Mucosa of stomach (tissue), 1 donor: ENCODE measurements around the gene UBFD1.
A peak's percentile ranks its signal among the peaks of the same experiment; 100 is the strongest.
"Not testable (repeated sequence)": the region's sequence is repeated elsewhere in the genome, so short reads cannot be mapped to it uniquely, and the experiment has no call there.

Source experiments
- H3K27me3 ChIP-seq: one replicate; pipeline ENCODE4 v1.7.0; 2013; ENCODE audit warnings: mild to moderate bottlenecking, low read length; ENCODE audit not compliant: control insufficient read depth, insufficient read depth
- H3K36me3 ChIP-seq: one replicate; pipeline ENCODE4 v1.7.0; 2013; ENCODE audit warnings: low read length; ENCODE audit not compliant: control insufficient read depth, insufficient read depth
- H3K4me1 ChIP-seq: one replicate; pipeline ENCODE4 v1.7.0; 2013; ENCODE audit warnings: mild to moderate bottlenecking, low read length; ENCODE audit not compliant: control insufficient read depth, insufficient read depth
- H3K4me3 ChIP-seq: one replicate; pipeline ENCODE4 v1.7.0; 2013; ENCODE audit warnings: low read length
- H3K9ac ChIP-seq: one replicate; pipeline ENCODE4 v1.7.0; 2013; ENCODE audit warnings: mild to moderate bottlenecking, low read length, moderate library complexity
- H3K9me3 ChIP-seq: one replicate; pipeline ENCODE4 v1.7.0; 2013; ENCODE audit warnings: mild to moderate bottlenecking, low read length, moderate library complexity; ENCODE audit not compliant: control insufficient read depth
- donor health status: Pancreatic carcinoma.

The UBFD1 gene

GRCh38 chr16:23556881-23557778 is at the start of gene UBFD1, which contains the start of gene EARS2:
Gene UBFD1 (plus strand): TSS chr16:23557727. CDS start chr16:23557743, 16 bp downstream.
Gene EARS2 (minus strand): TSS chr16:23557350. CDS start chr16:23557343, 7 bp downstream.
- Histone ChIP-seq H3K36me3 (peaks cover 7% of the 10 kb centered on the region), H3K4me1 (peaks cover 13% of the 10 kb centered on the region), H3K4me3 (peak within 1 kb of the TSS; percentile 84), H3K9me3 (no peaks in the 10 kb centered on the region), H3K9ac (peak within 1 kb of the TSS; percentile 71), H3K27me3 (no peaks in the 10 kb centered on the region)

GRCh38 chr16:23508589-23509440 is 48.7 kb upstream of the UBFD1 start:
- Histone ChIP-seq H3K9ac (peak overlapping the region; percentile 71), H3K27me3 (no peaks in the 10 kb centered on the region), H3K4me1 (peaks cover 24% of the 10 kb centered on the region), H3K4me3 (peak overlapping the region; percentile 65), H3K36me3 (no peaks in the 10 kb centered on the region), H3K9me3 (no peaks in the 10 kb centered on the region)

GRCh38 chr16:23509441-23509754 is 48.1 kb upstream of the UBFD1 start:
- no peaks in the 10 kb centered on the region for H3K27me3 ChIP-seq
- H3K9ac ChIP-seq, result peak overlapping the region; percentile 71
- peaks cover 21% of the 10 kb centered on the region for H3K4me1 ChIP-seq
- H3K36me3 ChIP-seq, result no peaks in the 10 kb centered on the region
- peak overlapping the region; percentile 65 for H3K4me3 ChIP-seq
- no peaks in the 10 kb centered on the region for H3K9me3 ChIP-seq

GRCh38 chr16:23509782-23510163 is 47.8 kb upstream of the UBFD1 start:
- H3K9ac ChIP-seq, result peak overlapping the region; percentile 71
- H3K4me1 ChIP-seq, result peaks cover 21% of the 10 kb centered on the region
- H3K27me3 ChIP-seq, result no peaks in the 10 kb centered on the region
- no peaks in the 10 kb centered on the region for H3K36me3 ChIP-seq
- H3K4me3 ChIP-seq, result no peak overlapping the region
- no peaks in the 10 kb centered on the region for H3K9me3 ChIP-seq

- no peaks in the 10 kb centered on the region for H3K9me3 ChIP-seq
- no peaks in the 10 kb centered on the region for H3K36me3 ChIP-seq
- H3K27me3 ChIP-seq, result no peaks in the 10 kb centered on the region
- H3K9ac ChIP-seq, result peak within 1 kb of the TSS; percentile 71
- peaks cover 17% of the 10 kb centered on the region for H3K4me1 ChIP-seq
- peak within 1 kb of the TSS; percentile 67 for H3K4me3 ChIP-seq
Observed at GRCh38 chr16:23510164-23510914, 47.2 kb upstream of the UBFD1 start, which contains the start of gene GGA2. Gene GGA2 (minus strand): TSS chr16:23510494. CDS start chr16:23510411, 83 bp downstream.

- peak overlapping the region; percentile 67 for H3K4me3 ChIP-seq
- H3K9ac ChIP-seq, result peak overlapping the region; percentile 71
- not testable (repeated sequence) for H3K27me3 ChIP-seq, H3K36me3 ChIP-seq, H3K9me3 ChIP-seq
- peaks cover 17% of the 10 kb centered on the region for H3K4me1 ChIP-seq
Observed at GRCh38 chr16:23510915-23511270, 46.6 kb upstream of the UBFD1 start.

- Histone ChIP-seq H3K4me3 (no peak overlapping the region), H3K36me3 (no peaks in the 10 kb centered on the region), H3K9ac (no peak overlapping the region), H3K9me3 (no peaks in the 10 kb centered on the region), H3K4me1 (peaks cover 17% of the 10 kb centered on the region), H3K27me3 (no peaks in the 10 kb centered on the region)
Observed at GRCh38 chr16:23511731-23512130, 45.8 kb upstream of the UBFD1 start.

- Histone ChIP-seq H3K36me3 (no peaks in the 10 kb centered on the region), H3K9ac (no peak overlapping the region), H3K4me1 (peaks cover 17% of the 10 kb centered on the region)
Observed at GRCh38 chr16:23512168-23512695, 45.3 kb upstream of the UBFD1 start.

GRCh38 chr16:23514381-23515152 is 43.0 kb upstream of the UBFD1 start:
- no peaks in the 10 kb centered on the region for H3K36me3 ChIP-seq
- H3K27me3 ChIP-seq, result no peaks in the 10 kb centered on the region
- H3K9ac ChIP-seq, result no peak overlapping the region
- H3K4me1 ChIP-seq, result peaks cover 6% of the 10 kb centered on the region
- H3K9me3 ChIP-seq, result no peaks in the 10 kb centered on the region
- H3K4me3 ChIP-seq, result no peak overlapping the region

More at GRCh38 chr16:23512168-23512695, 45.3 kb upstream of the UBFD1 start:
- no peaks in the 10 kb centered on the region for H3K27me3 ChIP-seq
- no peak overlapping the region for H3K4me3 ChIP-seq
- no peaks in the 10 kb centered on the region for H3K9me3 ChIP-seq

- H3K27me3 ChIP-seq, result no peaks in the 10 kb centered on the region
- no peaks in the 10 kb centered on the region for H3K36me3 ChIP-seq
- H3K9me3 ChIP-seq, result no peaks in the 10 kb centered on the region
- no peak overlapping the region for H3K9ac ChIP-seq
- no peak overlapping the region for H3K4me3 ChIP-seq
- H3K4me1 ChIP-seq, result peaks cover 6% of the 10 kb centered on the region
Observed at GRCh38 chr16:23515881-23516280, 41.6 kb upstream of the UBFD1 start.
